T follicular helper cell (primary cell): Measurements from ENCODE around the gene SYCP2L.

Experiments
- DNase-seq: peaks from one replicate; pipeline ENCODE4 v3.0.0-alpha.2; 2020; ENCODE audit warnings: low read depth

The SYCP2L gene

GRCh38 chr6:11008821-11009220 lies 122.0 kb downstream of the SYCP2L start:
- DNase-seq, result no peak

GRCh38 chr6:11009353-11009752 lies 122.5 kb downstream of the SYCP2L start:
- DNase-seq, result no peak

DNA sequence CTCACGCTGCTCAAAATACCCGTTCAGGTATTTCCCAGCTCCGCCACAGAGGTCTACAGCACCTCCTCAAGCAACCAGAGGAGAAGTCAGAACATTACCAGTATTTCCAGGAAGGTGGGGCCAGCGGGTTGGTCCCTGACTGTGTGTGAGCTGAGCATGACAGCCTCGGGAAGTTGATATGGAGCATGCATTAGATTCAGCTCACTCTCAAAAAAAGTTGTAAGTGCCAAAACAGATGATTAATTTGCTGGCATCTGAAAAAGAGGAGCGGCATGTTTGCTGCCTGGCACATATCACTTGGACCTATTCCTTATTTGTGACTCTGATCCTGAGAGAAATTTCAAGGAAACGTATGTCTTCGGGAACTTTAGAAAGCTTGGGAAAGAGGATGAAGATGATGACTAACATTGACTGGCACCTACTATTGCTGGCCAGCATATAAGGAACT lies 125.0 kb downstream of the SYCP2L start:
- DNase-seq, result no peak

DNA sequence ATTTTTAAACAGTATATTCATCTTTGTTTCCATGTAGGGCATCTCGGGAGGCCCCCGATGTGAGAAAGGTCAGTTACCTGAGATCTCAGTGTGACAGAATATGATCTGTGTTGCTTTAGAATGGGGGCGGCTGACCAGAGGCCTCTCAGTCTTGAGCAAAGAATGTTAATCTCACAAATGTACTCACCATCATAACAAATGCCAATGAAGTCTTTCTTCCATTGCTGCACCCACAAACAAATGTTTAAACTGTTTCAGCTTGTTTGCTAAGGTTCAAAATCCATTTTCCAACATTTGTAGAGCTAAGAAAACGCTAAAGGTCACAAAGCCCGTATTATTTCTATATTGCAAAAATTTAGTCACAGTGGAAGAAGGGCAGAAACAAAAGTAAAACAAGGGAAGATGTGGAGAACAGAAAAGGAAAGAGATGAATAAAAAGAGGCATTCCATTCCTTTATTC lies 125.5 kb downstream of the SYCP2L start:
- no peak for DNase-seq

- no peak for DNase-seq
Observed at GRCh38 chr6:11012976-11013720, 126.3 kb downstream of the SYCP2L start.

GRCh38 chr6:11013721-11014070 lies 126.8 kb downstream of the SYCP2L start:
- DNase-seq, result no peak

GRCh38 chr6:11015102-11015501 lies 128.2 kb downstream of the SYCP2L start:
- DNase-seq, result no peak

GRCh38 chr6:11016452-11016851 lies 129.6 kb downstream of the SYCP2L start:
- no peak for DNase-seq

DNA sequence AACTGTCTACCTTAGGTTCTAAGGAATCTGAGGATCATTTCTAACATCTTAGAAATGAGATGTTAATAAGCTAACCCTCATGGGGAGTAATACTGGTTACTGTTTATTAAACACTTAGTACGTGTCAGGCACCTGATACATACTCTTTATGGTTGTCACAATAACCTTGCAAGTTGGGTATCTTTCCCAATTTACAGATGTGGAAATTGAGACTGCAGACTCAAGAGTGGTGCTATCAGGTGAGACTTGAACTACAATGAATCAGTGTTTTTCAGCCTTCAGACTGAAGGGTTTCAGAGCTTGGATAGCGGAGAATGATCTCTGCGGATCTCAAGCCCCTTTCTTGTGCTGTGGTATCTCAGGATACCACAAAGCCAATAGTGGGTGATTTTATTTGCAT lies 130.2 kb downstream of the SYCP2L start:
- DNase-seq, result no peak

- no peak for DNase-seq
Observed at GRCh38 chr6:11018225-11018624, 131.4 kb downstream of the SYCP2L start.

- DNase-seq, result no peak
Observed at GRCh38 chr6:11021003-11021402, 134.2 kb downstream of the SYCP2L start.

DNA sequence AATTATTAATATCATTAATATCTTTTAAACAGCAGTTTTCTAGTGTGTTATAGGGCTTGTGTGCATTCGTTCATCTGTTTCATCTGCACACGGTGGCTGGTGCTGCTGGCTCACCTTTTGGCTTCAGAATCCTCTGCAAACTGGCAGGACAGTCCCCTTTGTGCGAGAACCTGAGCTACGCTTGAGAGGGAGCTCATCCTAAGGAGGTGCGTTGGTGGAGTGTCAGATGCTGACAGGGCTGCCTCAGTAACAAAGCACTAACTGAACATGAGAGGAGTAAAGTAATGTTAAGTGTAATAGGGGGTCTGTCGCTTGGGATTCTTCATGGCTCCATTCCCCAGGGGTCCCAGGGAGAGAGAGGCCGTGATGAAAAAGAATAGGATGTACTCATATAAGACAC lies 134.9 kb downstream of the SYCP2L start:
- DNase-seq, result no peak

- DNase-seq, result no peak
Observed at GRCh38 chr6:11023032-11023431, 136.2 kb downstream of the SYCP2L start.
